ENCODE data around the gene ABCC8.

The ABCC8 gene

GRCh38 chr11:17507773-17508172, 31.1 kb upstream of the ABCC8 start:
- no peak for DNase-seq (ENCODE audit: low read depth)
- no peak overlapping the region for H3K4me3 ChIP-seq (ENCODE audit: low read depth, low read length)
- in situ Hi-C loops (cut with HindIII; ENCODE audit: low sequenced_read_pairs): no loop called here
- TF ChIP-seq CTCF (IDR thresholded peaks at IDR 0.05; ENCODE audit: low read depth, low read length, missing control alignments): no peak

GRCh38 chr11:17506942-17507341, 30.3 kb upstream of the ABCC8 start:
- H3K4me3 ChIP-seq (ENCODE audit: low read depth, low read length): no peak overlapping the region
- DNase-seq (ENCODE audit: low read depth): no peak
- in situ Hi-C loops (cut with HindIII; ENCODE audit: low sequenced_read_pairs): no loop called here
- TF ChIP-seq CTCF (IDR thresholded peaks at IDR 0.05; ENCODE audit: low read depth, low read length, missing control alignments): no peak

GRCh38 chr11:17506314-17506713, 29.7 kb upstream of the ABCC8 start:
- in situ Hi-C loops (cut with HindIII; ENCODE audit: low sequenced_read_pairs): no loop called here
- TF ChIP-seq CTCF (IDR thresholded peaks at IDR 0.05; ENCODE audit: low read depth, low read length, missing control alignments): no peak
- no peak for DNase-seq (ENCODE audit: low read depth)
- H3K4me3 ChIP-seq (ENCODE audit: low read depth, low read length): no peak overlapping the region

- no peak for DNase-seq (ENCODE audit: low read depth)
- in situ Hi-C loops (cut with HindIII; ENCODE audit: low sequenced_read_pairs): no loop called here
- TF ChIP-seq CTCF (IDR thresholded peaks at IDR 0.05; ENCODE audit: low read depth, low read length, missing control alignments): no peak
- H3K4me3 ChIP-seq (ENCODE audit: low read depth, low read length): no peak overlapping the region
Observed at GRCh38 chr11:17505146-17505545, 28.5 kb upstream of the ABCC8 start.

GRCh38 chr11:17504330-17505107, 27.9 kb upstream of the ABCC8 start:
- in situ Hi-C loops (cut with HindIII; ENCODE audit: low sequenced_read_pairs): no loop called here
- peak; percentile 80 for TF ChIP-seq CTCF (IDR thresholded peaks at IDR 0.05; ENCODE audit: low read depth, low read length, missing control alignments)
- DNase-seq (ENCODE audit: low read depth): peak; percentile 23
- no peak overlapping the region for H3K4me3 ChIP-seq (ENCODE audit: low read depth, low read length)

- in situ Hi-C loops (cut with HindIII; ENCODE audit: low sequenced_read_pairs): no loop called here
- no peak for TF ChIP-seq CTCF (IDR thresholded peaks at IDR 0.05; ENCODE audit: low read depth, low read length, missing control alignments)
- no peak overlapping the region for H3K4me3 ChIP-seq (ENCODE audit: low read depth, low read length)
- no peak for DNase-seq (ENCODE audit: low read depth)
Observed at GRCh38 chr11:17502630-17503029, 26.0 kb upstream of the ABCC8 start.

Data from astrocyte of the cerebellum (primary cell).